ENCODE data around the gene NR5A1.

- TF ChIP-seq YY1 (IDR thresholded peaks at IDR 0.05; ENCODE audit: insufficient read depth, insufficient read length) (no peak), ZNF274 (IDR thresholded peaks at IDR 0.05; ENCODE audit: low read depth, low read length) (no peak)
Observed at GRCh38 chr9:124527781-124528180, 20.6 kb upstream of the NR5A1 start.

All from NT2/D1 (cell line).